ENCODE data around the gene PPP1R9A.

The PPP1R9A gene

GRCh38 chr7:94912085-94912484, 4.7 kb downstream of the PPP1R9A start:
- DNase-seq, result no peak

GRCh38 chr7:94913391-94913790, 6.0 kb downstream of the PPP1R9A start:
- no peak for DNase-seq

DNA sequence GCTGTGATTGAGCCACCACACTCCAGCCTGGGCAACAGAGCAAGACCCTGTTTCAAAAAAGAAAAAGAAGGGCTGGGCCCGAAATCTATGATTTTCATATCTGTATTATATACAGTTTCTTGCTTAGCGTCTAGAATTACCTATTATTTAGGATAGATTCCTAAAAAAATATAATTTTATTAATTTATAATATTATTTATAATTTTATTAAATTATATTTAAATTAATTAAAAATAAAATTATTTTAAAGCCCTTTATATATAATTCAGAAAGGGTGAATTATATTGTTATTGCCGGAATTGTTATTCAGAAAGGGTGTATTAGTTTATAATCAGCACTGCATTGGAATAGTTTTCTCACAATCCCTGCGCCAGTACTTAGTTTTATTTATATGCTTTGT, 14.5 kb downstream of the PPP1R9A start:
- DNase-seq, result no peak

GRCh38 chr7:94922457-94922856, 15.1 kb downstream of the PPP1R9A start:
- DNase-seq, result no peak

DNA sequence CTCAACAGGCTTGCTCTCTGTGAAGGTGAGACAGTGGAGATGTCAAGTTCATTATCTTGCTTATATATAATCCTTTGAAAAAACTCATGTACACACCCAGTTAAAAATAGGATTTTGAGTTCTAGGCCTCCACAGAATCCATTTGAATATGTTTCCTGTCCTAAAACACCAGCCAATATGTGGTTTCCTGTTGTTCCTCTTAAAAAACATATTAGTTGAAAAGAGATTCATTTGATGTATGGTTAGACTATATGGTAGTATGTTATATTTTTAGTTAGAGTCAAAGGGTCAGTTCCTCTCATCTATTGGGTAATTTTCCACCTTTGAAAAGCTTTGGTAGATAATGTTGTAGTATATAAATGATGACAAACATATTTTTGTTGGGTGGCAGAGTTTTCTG, 16.0 kb downstream of the PPP1R9A start:
- no peak for DNase-seq

GRCh38 chr7:94928168-94928707, 20.8 kb downstream of the PPP1R9A start:
- no peak for DNase-seq

DNA sequence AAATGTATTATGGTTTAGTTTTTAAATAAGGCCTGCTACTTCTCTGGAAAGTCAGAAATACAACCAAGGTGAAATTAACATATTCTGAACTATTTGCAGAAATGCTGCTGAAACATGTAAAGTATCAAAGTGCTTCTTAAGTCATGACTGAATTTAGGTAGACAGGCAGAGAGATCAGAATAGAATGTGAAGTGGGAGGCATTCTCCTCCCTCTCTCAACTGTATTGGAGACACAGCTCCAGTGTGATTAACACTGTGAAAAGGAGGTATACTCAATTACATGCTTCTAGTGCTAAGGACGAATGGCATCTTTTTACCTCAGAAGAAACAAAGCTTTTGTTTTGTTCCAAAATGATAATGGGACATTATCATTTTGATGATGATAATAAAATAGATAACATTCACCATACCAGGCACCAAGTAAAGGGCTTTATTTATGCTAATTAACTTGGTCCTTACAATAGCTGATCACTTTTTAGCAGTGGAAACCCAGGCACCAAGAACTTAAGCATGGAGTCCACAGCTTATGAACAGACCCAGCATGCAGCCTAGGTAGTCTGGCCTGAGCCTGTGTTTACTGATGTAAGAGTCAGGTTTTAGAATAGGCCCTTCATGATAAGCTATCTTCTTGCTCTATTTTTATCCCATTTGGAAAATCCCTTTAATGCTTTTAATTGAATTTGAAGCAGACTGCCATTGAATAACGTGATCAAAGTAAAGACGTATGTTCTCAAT, 26.0 kb downstream of the PPP1R9A start:
- no peak for DNase-seq

- no peak for DNase-seq
These were observed 32.0 kb downstream of the PPP1R9A start for GRCh38 chr7:94939395-94939794.

- no peak for DNase-seq
These were observed 32.8 kb downstream of the PPP1R9A start for GRCh38 chr7:94940241-94940640.

- no peak for DNase-seq
These were observed 34.6 kb downstream of the PPP1R9A start for GRCh38 chr7:94941844-94942632.

GRCh38 chr7:94943134-94943533, 35.7 kb downstream of the PPP1R9A start:
- no peak for DNase-seq

- DNase-seq, result no peak
These were observed 42.1 kb downstream of the PPP1R9A start for GRCh38 chr7:94949532-94949931.

DNA sequence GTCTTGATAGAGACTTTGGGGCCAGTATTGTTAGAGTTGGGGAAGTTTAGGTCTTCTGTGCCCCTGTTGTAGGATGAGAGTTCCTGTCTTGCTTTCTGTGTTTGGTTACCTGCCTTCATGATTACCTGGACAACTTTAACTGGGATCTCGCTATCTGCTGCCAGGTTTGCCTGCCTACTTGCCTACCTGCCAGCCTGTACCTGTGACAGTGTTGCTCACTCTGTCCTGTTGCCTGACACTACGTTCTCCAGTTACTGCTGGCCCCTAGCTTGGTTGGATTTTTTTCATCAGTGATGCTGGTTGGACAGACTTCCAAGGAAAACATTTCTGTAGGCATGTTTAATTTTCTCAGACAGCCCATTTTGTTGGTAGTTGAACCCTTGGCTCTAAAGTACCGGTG, 48.4 kb downstream of the PPP1R9A start:
- DNase-seq, result no peak

GRCh38 chr7:94957061-94957460, 49.7 kb downstream of the PPP1R9A start:
- DNase-seq, result no peak

- no peak for DNase-seq
These were observed 55.3 kb downstream of the PPP1R9A start for GRCh38 chr7:94962661-94963060.

DNA sequence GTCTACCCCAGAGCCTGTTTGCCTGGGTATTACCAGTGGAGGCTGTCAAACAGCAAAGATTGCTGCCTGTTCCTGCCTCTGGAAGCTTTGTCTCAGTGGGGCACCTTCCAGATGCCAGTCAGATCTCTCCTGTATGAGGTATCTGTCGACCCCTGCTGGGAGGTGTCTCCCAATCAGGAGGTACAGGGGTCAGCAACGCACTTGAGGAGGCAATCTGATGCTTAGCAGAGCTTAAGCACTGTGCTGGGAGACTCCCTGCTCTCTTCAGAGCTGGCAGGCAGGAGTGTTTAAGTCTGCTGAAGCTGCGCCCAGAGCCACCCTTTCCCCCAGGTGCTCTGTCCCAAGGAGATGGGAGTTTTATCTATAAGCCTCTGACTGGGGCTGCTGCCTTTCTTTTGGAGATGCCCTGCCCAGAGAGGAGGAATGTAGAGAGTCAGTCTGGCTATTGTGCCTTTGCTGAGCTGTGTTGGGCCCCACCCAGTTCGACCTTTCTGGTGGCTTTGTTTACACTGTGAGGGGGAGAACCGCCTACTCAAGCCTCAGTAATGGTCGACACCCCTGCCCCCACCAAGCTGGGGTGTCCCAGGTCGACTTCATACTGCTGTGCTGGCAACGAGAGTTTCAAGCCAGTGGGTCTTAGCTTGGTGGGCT, 62.2 kb downstream of the PPP1R9A start:
- no peak for DNase-seq

DNA sequence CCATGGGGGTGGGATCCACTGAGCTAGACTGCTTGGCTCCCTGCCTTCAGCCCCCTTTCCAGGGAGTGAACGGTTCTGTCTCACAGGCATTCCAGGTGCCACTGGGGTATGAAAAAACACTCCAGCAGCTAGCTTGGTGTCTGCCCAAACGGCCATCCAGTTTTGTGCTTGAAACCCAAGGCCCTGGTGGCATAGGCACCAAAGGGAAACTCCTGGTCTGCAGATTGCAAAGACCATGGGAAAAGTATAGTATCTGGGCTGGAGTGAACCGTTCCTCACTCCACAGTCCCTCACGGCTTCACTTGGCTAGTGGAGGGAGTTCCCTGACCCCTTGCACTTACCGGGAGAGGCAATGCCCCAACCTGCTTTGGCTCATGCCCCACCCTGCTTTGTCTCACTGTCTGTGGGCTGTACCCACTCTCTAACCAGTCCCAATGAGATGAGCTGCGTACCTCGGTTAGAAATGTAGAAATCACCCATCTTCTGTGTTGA, 62.7 kb downstream of the PPP1R9A start:
- no peak for DNase-seq

GRCh38 chr7:94971051-94971867, 63.9 kb downstream of the PPP1R9A start:
- DNase-seq, result no peak

GRCh38 chr7:94972296-94972695, 64.9 kb downstream of the PPP1R9A start:
- DNase-seq, result no peak

- DNase-seq, result no peak
These were observed 66.5 kb downstream of the PPP1R9A start for GRCh38 chr7:94973844-94974243.

- no peak for DNase-seq
These were observed 67.0 kb downstream of the PPP1R9A start for GRCh38 chr7:94974423-94974822.

- no peak for DNase-seq
These were observed 67.9 kb downstream of the PPP1R9A start for GRCh38 chr7:94975336-94975735.
